Endothelial cell (in vitro differentiated cells): ENCODE results near the gene FOXP2. TPM values are rescaled to one million over a fixed set of nuclear protein-coding genes. Genes with fewer than 3 reads are reported as not detected.

Source experiments
- DNase-seq: peaks from one replicate; pipeline ENCODE4 v3.0.0; 2021; ENCODE audit warnings: low spot score
- H3K27ac Mint-ChIP-seq: one replicate; pipeline ENCODE4 v1.8.0; 2021; ENCODE audit warnings: mixed read lengths, inconsistent platforms; ENCODE audit not compliant: unreplicated experiment
- H3K27me3 Mint-ChIP-seq: one replicate; pipeline ENCODE4 v1.8.0; 2021; ENCODE audit warnings: mild to moderate bottlenecking, moderate library complexity, mixed read lengths, inconsistent platforms; ENCODE audit not compliant: unreplicated experiment
- H3K36me3 Mint-ChIP-seq: one replicate; pipeline ENCODE4 v1.8.0; 2021; ENCODE audit warnings: mild to moderate bottlenecking, low read depth, mixed read lengths, inconsistent platforms; ENCODE audit not compliant: unreplicated experiment
- H3K4me1 Mint-ChIP-seq: one replicate; pipeline ENCODE4 v1.8.0; 2021; ENCODE audit warnings: mild to moderate bottlenecking, mixed read lengths, inconsistent platforms; ENCODE audit not compliant: unreplicated experiment
- H3K4me3 Mint-ChIP-seq: one replicate; pipeline ENCODE4 v1.8.0; 2021; ENCODE audit warnings: mild to moderate bottlenecking, mixed read lengths, inconsistent platforms; ENCODE audit not compliant: unreplicated experiment
- H3K9me3 Mint-ChIP-seq: one replicate; pipeline ENCODE4 v1.8.0; 2021; ENCODE audit warnings: mixed read lengths, inconsistent platforms; ENCODE audit not compliant: unreplicated experiment
- total RNA-seq: library from RNA; stranded (reverse); fragmentation: NEBNext Ultra II Directional; extraction: Animal tissue kit (Norgen Biotek cat#: 25700); gene quantifications from one replicate; pipeline ENCODE4 v1.2.1, GENCODE V29; 2021; ENCODE audit not compliant: unreplicated experiment
- TF ChIP-seq, protein P1 (sequence below): fragments of 200-600 bp; sonication (generic); IDR thresholded peaks from one replicate; pipeline ENCODE4 v1.5.0; 2021; ENCODE audit warnings: antibody characterized with exemption; ENCODE audit not compliant: unreplicated experiment

The FOXP2 gene
- total RNA-seq, 1 donor from 2014 or later, result 9.1 TPM

DNA sequence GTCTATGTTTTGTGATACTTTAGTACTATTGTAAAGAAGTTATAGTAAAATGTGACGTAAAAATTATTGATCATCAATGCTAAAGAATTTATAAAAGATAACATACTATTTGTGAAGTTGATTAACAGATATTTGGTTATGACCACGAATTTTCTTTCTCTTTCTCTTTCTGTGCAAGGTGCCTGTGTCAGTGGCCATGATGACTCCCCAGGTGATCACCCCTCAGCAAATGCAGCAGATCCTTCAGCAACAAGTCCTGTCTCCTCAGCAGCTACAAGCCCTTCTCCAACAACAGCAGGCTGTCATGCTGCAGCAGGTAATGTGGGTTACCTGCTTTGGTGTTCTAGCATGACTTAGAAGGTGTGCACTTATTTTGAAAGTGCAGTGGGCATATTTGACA, 213.7 kb downstream of the FOXP2 start:
- Mint-ChIP-seq H3K4me3 (no peak overlapping the region), H3K27ac (no peak overlapping the region), H3K27me3 (peaks cover 2% of the 10 kb centered on the region), H3K9me3 (no peaks in the 10 kb centered on the region), H3K36me3 (no peaks in the 10 kb centered on the region), H3K4me1 (peaks cover 3% of the 10 kb centered on the region)
- no peak for DNase-seq
- TF ChIP-seq, protein P1, sequence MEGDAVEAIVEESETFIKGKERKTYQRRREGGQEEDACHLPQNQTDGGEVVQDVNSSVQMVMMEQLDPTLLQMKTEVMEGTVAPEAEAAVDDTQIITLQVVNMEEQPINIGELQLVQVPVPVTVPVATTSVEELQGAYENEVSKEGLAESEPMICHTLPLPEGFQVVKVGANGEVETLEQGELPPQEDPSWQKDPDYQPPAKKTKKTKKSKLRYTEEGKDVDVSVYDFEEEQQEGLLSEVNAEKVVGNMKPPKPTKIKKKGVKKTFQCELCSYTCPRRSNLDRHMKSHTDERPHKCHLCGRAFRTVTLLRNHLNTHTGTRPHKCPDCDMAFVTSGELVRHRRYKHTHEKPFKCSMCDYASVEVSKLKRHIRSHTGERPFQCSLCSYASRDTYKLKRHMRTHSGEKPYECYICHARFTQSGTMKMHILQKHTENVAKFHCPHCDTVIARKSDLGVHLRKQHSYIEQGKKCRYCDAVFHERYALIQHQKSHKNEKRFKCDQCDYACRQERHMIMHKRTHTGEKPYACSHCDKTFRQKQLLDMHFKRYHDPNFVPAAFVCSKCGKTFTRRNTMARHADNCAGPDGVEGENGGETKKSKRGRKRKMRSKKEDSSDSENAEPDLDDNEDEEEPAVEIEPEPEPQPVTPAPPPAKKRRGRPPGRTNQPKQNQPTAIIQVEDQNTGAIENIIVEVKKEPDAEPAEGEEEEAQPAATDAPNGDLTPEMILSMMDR, result no peak

DNA sequence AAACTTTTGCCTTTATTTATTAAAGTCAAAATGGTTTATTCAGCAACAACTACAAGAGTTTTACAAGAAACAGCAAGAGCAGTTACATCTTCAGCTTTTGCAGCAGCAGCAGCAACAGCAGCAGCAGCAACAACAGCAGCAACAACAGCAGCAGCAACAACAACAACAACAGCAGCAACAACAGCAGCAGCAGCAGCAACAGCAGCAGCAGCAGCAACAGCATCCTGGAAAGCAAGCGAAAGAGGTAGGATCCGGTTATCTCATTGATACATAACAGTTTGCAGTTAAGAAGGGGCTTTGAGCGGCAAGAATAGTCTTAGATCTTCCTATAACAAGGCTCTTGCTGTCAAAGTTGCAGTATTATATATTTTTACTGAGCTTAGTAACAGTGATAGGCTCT, 215.1 kb downstream of the FOXP2 start:
- peaks cover 3% of the 10 kb centered on the region for H3K4me1 Mint-ChIP-seq
- TF ChIP-seq, protein P1, result no peak
- no peak overlapping the region for H3K4me3 Mint-ChIP-seq
- H3K27me3 Mint-ChIP-seq, result peaks cover 2% of the 10 kb centered on the region
- no peaks in the 10 kb centered on the region for H3K36me3 Mint-ChIP-seq
- H3K9me3 Mint-ChIP-seq, result no peaks in the 10 kb centered on the region
- no peak overlapping the region for H3K27ac Mint-ChIP-seq
- DNase-seq, result no peak

DNA sequence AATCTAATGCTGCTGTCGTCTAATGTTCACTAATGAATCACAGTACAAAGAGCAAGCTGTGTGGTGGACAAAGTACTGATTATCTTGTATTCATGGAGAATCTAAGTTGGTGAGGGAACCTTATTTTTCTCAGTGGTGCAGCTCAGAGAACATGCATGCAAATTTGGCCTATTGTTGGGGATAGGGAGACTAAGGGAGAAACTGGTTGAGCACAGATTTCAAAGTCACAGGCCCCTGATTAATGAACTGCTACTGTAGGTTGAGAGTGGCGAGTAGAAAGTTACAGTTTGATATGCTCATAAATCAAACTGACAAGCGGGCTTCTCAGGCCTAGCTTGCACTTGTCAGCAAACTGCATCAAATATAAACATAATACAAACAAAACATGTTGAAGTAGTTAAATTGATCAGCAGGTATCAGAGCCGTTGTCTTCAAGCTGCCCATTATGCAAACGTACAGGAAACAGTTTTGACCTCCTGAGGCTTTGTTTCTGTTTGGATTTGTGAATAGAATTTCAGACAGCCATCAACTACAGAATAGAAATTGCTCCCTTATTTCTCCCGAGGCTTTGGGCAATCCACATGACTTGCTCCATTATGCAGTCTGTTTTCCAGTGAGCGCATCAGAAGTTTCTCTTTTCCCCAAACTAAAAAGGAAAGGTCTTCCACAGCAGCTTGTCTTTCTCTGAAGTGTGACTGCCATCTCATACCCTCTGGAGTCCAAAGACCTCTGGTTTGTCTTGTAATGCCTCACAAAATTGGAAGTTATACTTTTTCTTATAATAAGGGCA, 215.8 kb downstream of the FOXP2 start:
- TF ChIP-seq, protein P1, result no peak
- Mint-ChIP-seq H3K27me3 (peaks cover 2% of the 10 kb centered on the region), H3K36me3 (no peaks in the 10 kb centered on the region), H3K4me1 (peaks cover 3% of the 10 kb centered on the region), H3K27ac (peak overlapping the region; percentile 24), H3K9me3 (no peaks in the 10 kb centered on the region), H3K4me3 (no peak overlapping the region)
- DNase-seq, result no peak

DNA sequence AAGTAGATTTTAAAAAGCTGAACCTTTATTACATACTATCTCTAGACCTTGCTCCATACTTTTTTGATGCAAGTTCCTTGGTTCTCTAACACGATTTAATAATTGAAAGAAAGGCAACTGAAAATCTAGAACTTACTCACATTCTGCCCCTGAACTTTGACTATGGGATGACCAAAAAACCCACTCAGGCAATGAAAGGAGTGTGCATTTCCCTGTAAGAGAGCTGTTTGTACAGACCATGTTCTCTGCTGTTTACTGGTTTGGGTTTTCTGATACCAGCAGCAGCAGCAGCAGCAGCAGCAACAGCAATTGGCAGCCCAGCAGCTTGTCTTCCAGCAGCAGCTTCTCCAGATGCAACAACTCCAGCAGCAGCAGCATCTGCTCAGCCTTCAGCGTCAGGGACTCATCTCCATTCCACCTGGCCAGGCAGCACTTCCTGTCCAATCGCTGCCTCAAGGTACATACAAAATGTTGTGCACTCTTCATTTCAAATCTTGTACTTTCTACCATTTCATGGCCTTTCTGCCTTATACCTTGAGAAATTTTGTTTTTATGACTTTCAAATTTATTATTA, 216.7 kb downstream of the FOXP2 start:
- Mint-ChIP-seq H3K4me1 (peaks cover 3% of the 10 kb centered on the region), H3K27ac (no peak overlapping the region), H3K9me3 (no peaks in the 10 kb centered on the region), H3K36me3 (no peaks in the 10 kb centered on the region), H3K4me3 (no peak overlapping the region), H3K27me3 (peaks cover 2% of the 10 kb centered on the region)
- DNase-seq, result no peak
- TF ChIP-seq, protein P1, result no peak

DNA sequence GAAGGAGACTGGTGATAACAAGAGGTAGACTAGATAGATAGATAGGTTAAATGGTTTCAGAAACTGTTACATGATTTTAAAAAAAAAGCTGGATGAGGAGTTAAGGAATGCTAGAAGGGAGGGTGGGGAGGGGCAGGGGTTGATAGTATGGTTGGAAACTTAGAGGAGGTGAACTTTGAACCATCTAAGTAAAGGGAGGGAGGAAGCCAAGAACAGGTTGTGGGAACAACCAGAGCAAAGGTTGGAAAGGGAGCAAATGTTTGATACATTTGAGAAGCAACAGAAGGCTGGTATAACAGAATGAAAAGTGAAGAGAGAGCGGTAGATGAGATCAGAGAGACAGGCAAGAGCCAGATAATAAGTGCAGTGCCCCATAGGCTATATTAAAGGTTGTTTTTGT, 224.8 kb downstream of the FOXP2 start:
- TF ChIP-seq, protein P1, result no peak
- H3K27ac Mint-ChIP-seq, result no peak overlapping the region
- H3K4me3 Mint-ChIP-seq, result no peak overlapping the region
- H3K4me1 Mint-ChIP-seq, result no peaks in the 10 kb centered on the region
- no peak for DNase-seq
- no peaks in the 10 kb centered on the region for H3K27me3 Mint-ChIP-seq
- no peaks in the 10 kb centered on the region for H3K9me3 Mint-ChIP-seq
- no peaks in the 10 kb centered on the region for H3K36me3 Mint-ChIP-seq
